NOMO-1 (cell line): Measurements from ENCODE around the gene SPATA20.

Experiments
- DNase-seq, 2 experiments: peaks; one replicate each; lab custom pipeline; 2025; ENCODE audit not compliant: unreplicated experiment in 2 of 2; lab: John Stamatoyannopoulos, UW

SPATA20 gene

GRCh38 chr17:50557630-50558029 lies 10.7 kb downstream of the SPATA20 start:
- DNase-seq = no peak

- DNase-seq = no peak
Measured at GRCh38 chr17:50558091-50558490, 11.1 kb downstream of the SPATA20 start.

GRCh38 chr17:50558581-50558940 lies 11.6 kb downstream of the SPATA20 start:
- DNase-seq = no peak

- peak in 1 of 2 experiments; percentile 12 for DNase-seq
Measured at GRCh38 chr17:50558941-50559614, 12.1 kb downstream of the SPATA20 start.

- peak in 1 of 2 experiments; percentile 19 for DNase-seq
Measured at GRCh38 chr17:50559674-50560184, 12.8 kb downstream of the SPATA20 start.

- peak; percentile 82 to 88 for DNase-seq
Measured at GRCh38 chr17:50560185-50560824, 13.3 kb downstream of the SPATA20 start, which contains the start of gene CACNA1G. CACNA1G (plus strand) TSS chr17:50560715; CDS start chr17:50561460, 745 bp downstream.

- no peak for DNase-seq
Measured at GRCh38 chr17:50560931-50561745, 14.2 kb downstream of the SPATA20 start.

GRCh38 chr17:50561746-50562141 lies 14.8 kb downstream of the SPATA20 start:
- no peak for DNase-seq

GRCh38 chr17:50562242-50563091 lies 15.5 kb downstream of the SPATA20 start:
- DNase-seq = no peak

GRCh38 chr17:50563092-50563511 lies 16.1 kb downstream of the SPATA20 start:
- DNase-seq = no peak

GRCh38 chr17:50564916-50565315 lies 17.9 kb downstream of the SPATA20 start:
- no peak for DNase-seq

GRCh38 chr17:50565402-50566350 lies 18.7 kb downstream of the SPATA20 start:
- no peak for DNase-seq

- no peak for DNase-seq
Measured at GRCh38 chr17:50566886-50567285, 19.9 kb downstream of the SPATA20 start.

GRCh38 chr17:50568659-50569058 lies 21.7 kb downstream of the SPATA20 start:
- DNase-seq = no peak

GRCh38 chr17:50569592-50569991 lies 22.6 kb downstream of the SPATA20 start:
- no peak for DNase-seq

GRCh38 chr17:50570032-50570431 lies 23.1 kb downstream of the SPATA20 start:
- DNase-seq = no peak

- no peak for DNase-seq
Measured at GRCh38 chr17:50570528-50570927, 23.6 kb downstream of the SPATA20 start.

GRCh38 chr17:50571681-50572080 lies 24.7 kb downstream of the SPATA20 start:
- no peak for DNase-seq

GRCh38 chr17:50572541-50572940 lies 25.6 kb downstream of the SPATA20 start:
- no peak for DNase-seq
